GM12875 (cell line): ENCODE measurements around the gene NNMT.

Experiments
- H3K4me3 ChIP-seq: one replicate; pipeline ENCODE4 v1.5.1; 2011; ENCODE audit warnings: low read depth, low read length, control low read depth
- CTCF ChIP-seq: IDR thresholded peaks from 2 replicates; pipeline ENCODE4 v1.5.1; 2011; ENCODE audit warnings: low read depth, mild to moderate bottlenecking, control low read depth, inconsistent platforms, low read length, moderate library complexity, borderline replicate concordance; ENCODE audit not compliant: insufficient read depth

The NNMT gene

GRCh38 chr11:114358716-114359115, 62.5 kb downstream of the NNMT start:
- TF ChIP-seq CTCF: no peak

GRCh38 chr11:114359342-114359741, 63.1 kb downstream of the NNMT start:
- no peak for TF ChIP-seq CTCF
- H3K4me3 ChIP-seq: no peak overlapping the region

More at GRCh38 chr11:114358716-114359115, 62.5 kb downstream of the NNMT start:
- H3K4me3 ChIP-seq: no peak overlapping the region

GRCh38 chr11:114362326-114362725, 66.1 kb downstream of the NNMT start:
- no peak for TF ChIP-seq CTCF
- H3K4me3 ChIP-seq: no peak overlapping the region

- no peak for TF ChIP-seq CTCF
These were observed 66.8 kb downstream of the NNMT start for GRCh38 chr11:114362958-114363357.

More at GRCh38 chr11:114362958-114363357, 66.8 kb downstream of the NNMT start:
- H3K4me3 ChIP-seq: no peak overlapping the region
